Ishikawa (cell line): ENCODE data around the gene CEACAM6.

Source experiments
- CEBPB ChIP-seq: IDR thresholded peaks from 2 replicates; pipeline ENCODE4 v1.6.1; 2012
- CREB1 ChIP-seq: IDR thresholded peaks from 2 replicates; pipeline ENCODE4 v1.6.1; 2012; ENCODE audit warnings: low read depth
- EGR1 ChIP-seq: IDR thresholded peaks from 2 replicates; pipeline ENCODE4 v1.6.1; 2012
- EP300 ChIP-seq: IDR thresholded peaks from 2 replicates; pipeline ENCODE4 v1.6.1; 2012; ENCODE audit warnings: borderline replicate concordance
- FOXM1 ChIP-seq: IDR thresholded peaks from 2 replicates; pipeline ENCODE4 v1.6.1; 2012; ENCODE audit warnings: low read depth, borderline replicate concordance
- MAX ChIP-seq: IDR thresholded peaks from 2 replicates; pipeline ENCODE4 v1.6.1; 2012
- NFIC ChIP-seq: IDR thresholded peaks from 2 replicates; pipeline ENCODE4 v1.6.1; 2012
- RAD21 ChIP-seq: IDR thresholded peaks from 2 replicates; pipeline ENCODE4 v1.6.1; 2012; ENCODE audit warnings: low read depth
- TAF1 ChIP-seq: IDR thresholded peaks from 2 replicates; pipeline ENCODE4 v1.6.1; 2012; ENCODE audit warnings: low read depth, mild to moderate bottlenecking
- TCF12 ChIP-seq: IDR thresholded peaks from 2 replicates; pipeline ENCODE4 v1.6.1; 2012; ENCODE audit warnings: low read depth
- TEAD4 ChIP-seq: IDR thresholded peaks from 2 replicates; pipeline ENCODE4 v1.6.1; 2012
- USF1 ChIP-seq: IDR thresholded peaks from 2 replicates; pipeline ENCODE4 v1.6.1; 2012
- YY1 ChIP-seq: IDR thresholded peaks from 2 replicates; pipeline ENCODE4 v1.6.1; 2012; ENCODE audit warnings: low read depth
- TF ChIP-seq, protein P1 (sequence below): IDR thresholded peaks from 2 replicates; pipeline ENCODE4 v1.6.1; 2012; ENCODE audit warnings: low read depth, mild to moderate bottlenecking

GRCh38 chr19:41707871-41708371 lies 47.4 kb upstream of the CEACAM6 start:
- TF ChIP-seq NFIC (no peak), TEAD4 (no peak), YY1 (no peak), MAX (no peak), TCF12 (no peak), EP300 (no peak), FOXM1 (no peak), TAF1 (no peak), CEBPB (no peak), CREB1 (no peak), EGR1 (no peak), USF1 (no peak), RAD21 (no peak)
- TF ChIP-seq, protein P1, sequence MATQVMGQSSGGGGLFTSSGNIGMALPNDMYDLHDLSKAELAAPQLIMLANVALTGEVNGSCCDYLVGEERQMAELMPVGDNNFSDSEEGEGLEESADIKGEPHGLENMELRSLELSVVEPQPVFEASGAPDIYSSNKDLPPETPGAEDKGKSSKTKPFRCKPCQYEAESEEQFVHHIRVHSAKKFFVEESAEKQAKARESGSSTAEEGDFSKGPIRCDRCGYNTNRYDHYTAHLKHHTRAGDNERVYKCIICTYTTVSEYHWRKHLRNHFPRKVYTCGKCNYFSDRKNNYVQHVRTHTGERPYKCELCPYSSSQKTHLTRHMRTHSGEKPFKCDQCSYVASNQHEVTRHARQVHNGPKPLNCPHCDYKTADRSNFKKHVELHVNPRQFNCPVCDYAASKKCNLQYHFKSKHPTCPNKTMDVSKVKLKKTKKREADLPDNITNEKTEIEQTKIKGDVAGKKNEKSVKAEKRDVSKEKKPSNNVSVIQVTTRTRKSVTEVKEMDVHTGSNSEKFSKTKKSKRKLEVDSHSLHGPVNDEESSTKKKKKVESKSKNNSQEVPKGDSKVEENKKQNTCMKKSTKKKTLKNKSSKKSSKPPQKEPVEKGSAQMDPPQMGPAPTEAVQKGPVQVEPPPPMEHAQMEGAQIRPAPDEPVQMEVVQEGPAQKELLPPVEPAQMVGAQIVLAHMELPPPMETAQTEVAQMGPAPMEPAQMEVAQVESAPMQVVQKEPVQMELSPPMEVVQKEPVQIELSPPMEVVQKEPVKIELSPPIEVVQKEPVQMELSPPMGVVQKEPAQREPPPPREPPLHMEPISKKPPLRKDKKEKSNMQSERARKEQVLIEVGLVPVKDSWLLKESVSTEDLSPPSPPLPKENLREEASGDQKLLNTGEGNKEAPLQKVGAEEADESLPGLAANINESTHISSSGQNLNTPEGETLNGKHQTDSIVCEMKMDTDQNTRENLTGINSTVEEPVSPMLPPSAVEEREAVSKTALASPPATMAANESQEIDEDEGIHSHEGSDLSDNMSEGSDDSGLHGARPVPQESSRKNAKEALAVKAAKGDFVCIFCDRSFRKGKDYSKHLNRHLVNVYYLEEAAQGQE, result no peak
